Large intestine (tissue), 3 donors: ENCODE measurements around the gene MGLL. TPM values are rescaled to one million over a fixed set of nuclear protein-coding genes. Genes with fewer than 3 reads are reported as not detected.

Experiments
- DNase-seq, 2 donors: peaks; one replicate each; pipeline versions ENCODE4 v3.0.0 to v3.0.0-alpha.2; 2013
- H3K27ac ChIP-seq: one replicate; pipeline ENCODE4 v1.5.1; 2013; ENCODE audit warnings: low read length
- H3K27me3 ChIP-seq: 2 replicates; pipeline ENCODE4 v1.6.1; 2013; ENCODE audit warnings: low read length; ENCODE audit not compliant: control insufficient read depth, insufficient read depth
- H3K36me3 ChIP-seq: 2 replicates; pipeline ENCODE4 v1.6.1; 2013; ENCODE audit warnings: low read length; ENCODE audit not compliant: control insufficient read depth, insufficient read depth
- H3K4me1 ChIP-seq: one replicate; pipeline ENCODE4 v1.6.1; 2013; ENCODE audit warnings: low read length; ENCODE audit not compliant: control insufficient read depth, insufficient read depth
- H3K4me3 ChIP-seq: one replicate; pipeline ENCODE4 v1.5.1; 2013; ENCODE audit warnings: low read length
- H3K9me3 ChIP-seq: one replicate; pipeline ENCODE4 v1.6.1; 2013; ENCODE audit warnings: mild to moderate bottlenecking, low read depth, low read length, moderate library complexity; ENCODE audit not compliant: control insufficient read depth
- WGBS: methylation state at CpG from one replicate; pipeline ENCODE4 v1.1.5; 2013; ENCODE audit warnings: low lambda C conversion rate; ENCODE audit not compliant: insufficient coverage; 5-methylcytosine and 5-hydroxymethylcytosine counted together
- polyA plus RNA-seq: library from polyadenylated mRNA; unstranded; fragments of 120-200 nt; gene quantifications from one replicate; pipeline ENCODE4 v1.2.1, GENCODE V29; 2013

Gene MGLL
- polyA plus RNA-seq, 1 donor: 22.8 TPM

DNA sequence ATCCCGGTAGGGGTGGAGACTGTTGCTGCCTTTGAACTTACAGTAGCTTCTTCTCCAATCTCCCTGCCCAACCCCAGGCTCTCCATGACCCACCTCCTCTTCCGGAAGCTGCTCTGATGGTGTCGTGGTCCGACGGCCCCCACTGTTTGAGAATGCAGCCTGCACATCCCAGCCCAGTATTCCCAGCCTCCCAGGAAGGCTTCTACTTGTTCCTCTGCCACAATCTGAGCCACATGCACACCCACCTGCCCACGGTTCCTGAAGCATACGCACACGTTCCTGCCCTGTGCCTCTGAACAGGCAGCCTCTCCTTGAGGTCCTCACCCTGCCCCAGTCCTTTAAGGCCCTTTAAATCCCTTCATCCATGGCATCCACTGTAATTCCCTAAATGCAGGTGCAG, 92.1 kb downstream of the MGLL start:
- H3K36me3 ChIP-seq: no peaks in the 10 kb centered on the region
- no peak for DNase-seq
- H3K27me3 ChIP-seq: no peaks in the 10 kb centered on the region
- WGBS: no CpG with 5 or more reads among the region's 8 CpGs
- no peaks in the 10 kb centered on the region for H3K9me3 ChIP-seq
- H3K4me3 ChIP-seq: no peak overlapping the region
- no peak overlapping the region for H3K27ac ChIP-seq
- H3K4me1 ChIP-seq: peaks cover 4% of the 10 kb centered on the region

DNA sequence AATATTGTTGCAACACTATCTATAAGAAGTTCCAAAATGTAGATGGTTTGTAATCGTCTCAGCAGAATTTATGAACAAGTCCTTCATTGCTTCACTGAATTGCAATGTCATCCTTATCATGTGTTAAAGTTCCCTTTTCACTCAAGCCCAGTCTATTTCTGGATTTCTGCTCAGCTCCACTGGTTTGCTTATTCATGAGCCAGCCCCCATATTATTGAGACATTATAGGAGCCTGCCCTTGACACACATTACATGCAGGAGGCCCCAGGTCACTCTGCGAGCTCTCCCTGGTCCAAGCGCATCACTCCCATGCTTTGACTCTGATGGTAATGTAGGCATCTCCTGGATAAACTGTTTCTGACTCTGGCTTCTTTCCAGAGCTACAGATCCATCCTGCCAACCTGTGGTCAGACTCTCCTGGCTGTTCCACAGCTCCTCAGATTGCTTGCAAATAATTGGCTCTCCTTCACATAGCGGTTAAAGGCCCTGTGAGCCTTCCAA, 92.7 kb downstream of the MGLL start:
- peaks cover 3% of the 10 kb centered on the region for H3K4me1 ChIP-seq
- no peak overlapping the region for H3K4me3 ChIP-seq
- H3K9me3 ChIP-seq: no peaks in the 10 kb centered on the region
- DNase-seq: no peak
- H3K27me3 ChIP-seq: no peaks in the 10 kb centered on the region
- no peaks in the 10 kb centered on the region for H3K36me3 ChIP-seq
- WGBS: no CpG with 5 or more reads among the region's 4 CpGs
- no peak overlapping the region for H3K27ac ChIP-seq

DNA sequence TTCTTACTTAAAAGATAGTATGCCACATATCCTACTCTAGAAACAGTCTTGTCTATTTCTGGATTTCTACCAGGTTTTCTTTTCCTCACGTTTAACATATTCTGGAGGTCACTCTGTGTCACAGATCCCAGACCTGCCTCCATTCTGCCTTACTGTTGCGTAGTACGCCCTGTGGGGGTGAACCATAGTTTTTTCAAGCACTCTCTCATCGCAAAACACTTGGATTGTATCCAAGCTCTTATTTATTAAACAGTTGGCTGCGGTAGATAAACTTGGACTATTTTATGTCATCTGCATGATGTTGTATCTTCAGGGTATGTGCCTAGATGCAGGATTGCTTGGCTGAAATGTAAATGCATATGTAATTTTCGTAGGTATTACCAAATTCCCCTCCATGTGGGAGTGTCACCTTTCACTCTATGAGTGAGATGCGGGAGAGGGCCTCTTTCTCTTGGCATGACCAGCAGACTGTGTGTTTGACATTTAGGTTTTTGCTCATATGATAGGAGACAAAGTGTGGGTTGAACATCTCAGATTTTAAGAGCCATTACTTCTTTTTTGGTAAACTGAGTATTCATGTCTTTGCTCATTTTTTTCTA, 93.8 kb downstream of the MGLL start:
- H3K27me3 ChIP-seq: no peaks in the 10 kb centered on the region
- no peaks in the 10 kb centered on the region for H3K4me1 ChIP-seq
- no peak overlapping the region for H3K4me3 ChIP-seq
- no peaks in the 10 kb centered on the region for H3K9me3 ChIP-seq
- no peak overlapping the region for H3K27ac ChIP-seq
- WGBS: no CpG with 5 or more reads among the region's 7 CpGs
- no peak for DNase-seq
- H3K36me3 ChIP-seq: no peaks in the 10 kb centered on the region

DNA sequence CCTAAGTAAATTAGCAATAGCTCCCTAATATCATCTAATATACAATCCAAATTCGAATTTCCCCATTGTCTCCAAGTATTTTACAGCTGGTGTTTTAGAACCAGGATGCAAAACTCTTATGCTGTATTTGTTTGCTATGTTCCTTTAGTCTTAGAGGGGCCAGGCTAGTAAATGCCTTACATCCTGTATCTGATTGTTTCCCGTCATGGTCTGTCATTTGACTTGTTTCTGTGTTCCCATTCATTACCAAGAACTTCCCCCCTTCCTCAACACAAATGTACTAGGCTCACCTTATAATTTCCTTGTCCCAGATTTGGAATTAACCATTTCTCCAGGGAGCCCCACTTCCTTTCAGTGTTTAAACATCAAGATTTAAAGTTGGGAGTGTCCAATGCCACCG, 95.4 kb downstream of the MGLL start:
- Histone ChIP-seq H3K27ac (no peak overlapping the region), H3K27me3 (no peaks in the 10 kb centered on the region), H3K4me3 (no peak overlapping the region), H3K36me3 (no peaks in the 10 kb centered on the region), H3K9me3 (no peaks in the 10 kb centered on the region), H3K4me1 (peaks cover 9% of the 10 kb centered on the region)
- DNase-seq: no peak
- WGBS: 82% methylated on average over 3 of the region's 3 CpGs

DNA sequence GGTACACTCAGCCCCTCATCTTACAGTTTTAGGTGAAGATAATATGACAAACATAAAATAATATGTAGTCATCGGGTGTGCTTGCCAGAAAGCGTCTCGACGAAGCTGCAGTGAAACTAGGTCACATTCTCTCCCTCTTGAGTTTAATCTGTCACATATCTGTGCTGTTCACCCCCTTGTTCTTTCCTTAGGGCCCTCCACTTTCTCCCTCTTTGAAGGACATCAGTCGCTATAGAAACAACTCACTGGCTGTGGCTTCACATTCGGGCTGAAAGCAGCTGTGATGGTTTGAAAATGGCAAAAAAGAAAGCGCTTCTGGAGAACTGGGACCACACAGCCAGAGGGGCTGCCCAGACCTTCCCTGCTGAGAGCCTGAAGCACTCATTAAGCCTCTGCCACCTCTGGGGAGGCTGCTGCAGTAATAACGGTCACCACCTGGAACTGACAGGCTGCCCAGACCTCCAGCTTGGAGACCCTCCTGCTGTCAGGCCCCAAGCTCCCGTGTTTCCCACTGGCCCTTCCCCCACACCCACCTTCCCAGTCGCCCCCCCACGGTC, 99.2 kb downstream of the MGLL start:
- DNase-seq: no peak
- H3K4me3 ChIP-seq: no peak overlapping the region
- peaks cover 4% of the 10 kb centered on the region for H3K36me3 ChIP-seq
- no peaks in the 10 kb centered on the region for H3K9me3 ChIP-seq
- peak overlapping the region; percentile 38 for H3K27ac ChIP-seq
- H3K4me1 ChIP-seq: peaks cover 11% of the 10 kb centered on the region
- WGBS: no CpG with 5 or more reads among the region's 11 CpGs
- no peaks in the 10 kb centered on the region for H3K27me3 ChIP-seq

DNA sequence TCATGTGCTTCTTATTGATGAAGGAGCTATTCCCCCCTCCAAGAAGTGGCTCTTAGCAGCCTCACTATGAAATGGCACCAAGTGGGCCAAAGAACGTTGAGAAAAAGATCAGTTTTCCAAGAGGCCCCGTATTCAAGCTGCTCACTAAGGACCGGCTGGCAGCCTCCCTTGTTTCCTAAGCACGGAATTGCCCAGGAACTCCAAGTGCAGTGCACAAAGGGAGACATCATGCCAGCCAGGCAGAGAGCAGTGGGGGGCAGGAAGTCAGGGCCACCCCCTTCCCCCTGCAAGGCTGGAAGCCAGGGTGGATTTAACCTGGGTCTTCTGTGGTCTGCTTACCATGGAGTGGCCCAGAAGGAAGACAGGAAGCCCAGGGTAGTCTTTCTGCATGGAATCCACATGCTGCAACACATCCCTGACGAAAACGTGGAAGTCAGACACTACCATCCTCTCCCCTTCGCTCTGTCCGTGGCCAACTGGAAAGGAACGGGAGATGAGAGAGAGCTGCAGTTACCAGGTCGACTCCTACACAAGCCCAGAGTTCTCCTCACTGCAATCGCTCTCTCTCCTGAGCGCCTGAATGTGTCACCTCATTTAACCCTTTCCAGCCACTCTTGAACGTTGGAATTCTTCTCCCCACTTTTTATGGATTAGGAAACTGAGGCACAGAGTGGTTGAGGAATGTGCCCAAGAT, 100.1 kb downstream of the MGLL start:
- no peaks in the 10 kb centered on the region for H3K27me3 ChIP-seq
- no peak for DNase-seq
- H3K9me3 ChIP-seq: no peaks in the 10 kb centered on the region
- H3K4me3 ChIP-seq: no peak overlapping the region
- 60% methylated on average over 1 of the region's 13 CpGs for WGBS
- H3K4me1 ChIP-seq: peaks cover 11% of the 10 kb centered on the region
- H3K36me3 ChIP-seq: peaks cover 4% of the 10 kb centered on the region
- peak overlapping the region; percentile 38 for H3K27ac ChIP-seq

DNA sequence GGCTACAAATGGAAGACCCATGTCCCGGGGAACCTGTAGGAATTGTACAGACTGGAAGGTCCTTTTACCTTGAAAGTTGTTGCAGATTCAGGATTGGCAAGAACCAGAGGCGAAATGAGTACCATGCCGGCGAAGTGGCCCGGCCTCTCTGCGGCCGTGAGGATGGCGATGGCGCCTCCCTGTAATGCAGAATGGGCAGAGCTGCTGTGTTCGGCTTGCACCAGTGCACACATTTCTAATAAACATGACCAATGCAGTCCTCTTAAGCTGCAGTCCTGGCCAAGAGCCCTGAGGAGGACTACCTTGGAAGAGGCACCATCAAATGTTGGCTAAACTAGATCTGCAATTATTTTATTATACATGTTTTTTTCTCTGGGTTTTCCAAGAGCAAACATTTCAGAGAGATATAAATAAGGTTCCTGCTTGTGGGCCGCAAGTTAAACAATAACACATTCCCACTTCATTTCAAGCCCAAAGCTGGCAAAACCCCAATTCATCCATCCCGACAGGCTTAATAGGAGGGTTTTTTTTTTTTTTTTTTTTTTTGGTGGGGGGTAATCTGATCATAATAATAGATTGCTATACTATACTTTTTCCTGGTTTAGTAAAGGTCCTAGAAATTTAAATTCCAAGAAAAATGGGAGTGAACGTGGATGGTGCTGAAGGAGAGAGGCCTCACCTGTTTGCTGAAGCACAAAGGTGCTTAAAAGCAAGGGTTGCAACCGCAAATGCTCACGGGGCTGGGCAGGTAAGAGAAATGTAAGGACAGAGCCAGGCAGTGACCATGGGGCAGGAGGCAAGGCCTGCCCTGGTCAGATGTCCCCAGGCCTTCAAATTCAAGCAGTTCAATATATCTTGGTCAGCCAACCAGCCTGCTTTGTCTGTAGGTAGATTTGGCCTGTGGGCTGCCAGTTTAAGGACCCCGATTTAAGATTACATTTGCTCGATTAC, 101.1 kb downstream of the MGLL start:
- no peak overlapping the region for H3K27ac ChIP-seq
- no peak overlapping the region for H3K4me3 ChIP-seq
- DNase-seq: no peak
- H3K4me1 ChIP-seq: peaks cover 11% of the 10 kb centered on the region
- H3K27me3 ChIP-seq: no peaks in the 10 kb centered on the region
- peaks cover 4% of the 10 kb centered on the region for H3K36me3 ChIP-seq
- WGBS: no CpG with 5 or more reads among the region's 17 CpGs
- no peaks in the 10 kb centered on the region for H3K9me3 ChIP-seq

DNA sequence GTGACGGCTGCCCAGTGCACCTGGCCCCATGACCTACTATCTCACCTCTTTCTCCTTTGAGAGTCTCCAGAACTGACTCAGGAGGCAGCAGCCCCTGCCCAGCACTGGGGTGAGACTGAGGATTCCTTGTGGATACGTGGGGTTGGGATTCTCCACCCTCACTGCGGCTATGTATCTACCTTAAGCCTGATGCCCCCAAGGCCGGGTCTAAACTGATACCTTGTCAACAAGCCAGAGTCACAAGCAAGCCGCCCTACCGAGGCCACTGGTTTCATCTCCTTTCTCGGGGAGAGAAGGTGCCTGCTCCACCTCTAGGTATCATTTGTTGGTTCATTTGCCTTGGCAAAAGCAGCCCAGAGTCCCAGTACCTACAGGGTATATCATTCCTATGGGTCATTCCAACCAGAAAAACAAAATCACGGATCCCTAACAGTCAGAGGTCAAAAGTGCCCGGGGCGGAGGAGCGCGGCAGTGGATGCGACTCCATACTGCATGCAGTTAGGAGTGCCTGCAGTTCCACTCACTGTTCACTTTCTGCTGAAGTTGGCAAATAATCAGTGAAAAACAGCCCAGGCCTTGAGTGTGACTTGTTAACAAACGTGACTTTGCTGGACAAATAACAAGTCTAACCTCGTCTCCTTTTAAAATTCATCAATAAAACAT, 102.0 kb downstream of the MGLL start:
- peaks cover 3% of the 10 kb centered on the region for H3K27me3 ChIP-seq
- no CpG with 5 or more reads among the region's 15 CpGs for WGBS
- H3K27ac ChIP-seq: no peak overlapping the region
- no peak overlapping the region for H3K4me3 ChIP-seq
- H3K36me3 ChIP-seq: peaks cover 4% of the 10 kb centered on the region
- H3K9me3 ChIP-seq: no peaks in the 10 kb centered on the region
- DNase-seq: no peak
- peaks cover 11% of the 10 kb centered on the region for H3K4me1 ChIP-seq

DNA sequence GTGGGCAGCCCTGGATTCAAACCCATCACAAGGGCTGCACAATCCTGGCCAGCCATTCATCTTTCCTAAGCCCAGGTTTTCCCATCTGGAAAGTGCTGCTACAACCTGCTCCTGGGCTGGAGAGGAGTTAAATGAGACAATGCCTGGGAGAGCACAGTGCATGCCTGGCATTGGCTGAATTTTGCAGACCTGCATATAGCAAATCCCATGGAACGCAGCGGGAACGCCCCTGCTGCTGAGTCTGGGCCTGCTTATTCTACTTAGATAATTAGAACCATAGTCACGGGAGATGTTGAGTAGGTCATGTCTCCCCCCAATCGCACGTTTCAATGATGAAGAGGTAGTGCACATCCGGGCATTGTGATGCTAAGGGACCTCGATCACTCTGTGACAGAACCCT, 102.9 kb downstream of the MGLL start:
- Histone ChIP-seq H3K36me3 (peaks cover 4% of the 10 kb centered on the region), H3K4me3 (no peak overlapping the region), H3K27ac (no peak overlapping the region), H3K27me3 (peaks cover 3% of the 10 kb centered on the region), H3K4me1 (peaks cover 11% of the 10 kb centered on the region), H3K9me3 (no peaks in the 10 kb centered on the region)
- no peak for DNase-seq
- no CpG with 5 or more reads among the region's 8 CpGs for WGBS

DNA sequence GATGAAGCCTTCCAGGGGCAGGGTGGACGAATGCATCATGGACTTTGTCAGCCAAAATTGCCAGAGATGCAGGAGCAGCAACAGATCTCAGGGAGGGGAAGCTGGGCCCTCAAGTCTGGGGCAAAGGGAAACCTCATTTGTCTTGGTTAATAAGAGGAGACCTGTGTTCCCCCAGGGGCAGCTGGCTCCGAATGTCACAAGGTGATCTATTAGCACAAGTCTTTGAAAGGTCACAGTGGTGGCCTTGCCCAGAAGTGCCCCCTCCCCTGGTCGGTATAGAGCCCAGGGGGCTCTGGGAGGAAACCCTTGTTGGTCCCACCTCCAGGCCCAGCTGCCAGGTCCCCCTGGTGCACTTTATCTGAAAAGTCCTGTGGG, 103.4 kb downstream of the MGLL start:
- Histone ChIP-seq H3K4me3 (no peak overlapping the region), H3K4me1 (peaks cover 11% of the 10 kb centered on the region), H3K27me3 (peaks cover 3% of the 10 kb centered on the region), H3K9me3 (no peaks in the 10 kb centered on the region), H3K36me3 (peaks cover 4% of the 10 kb centered on the region), H3K27ac (no peak overlapping the region)
- whole genome bisulfite sequencing: no CpG with 5 or more reads among the region's 3 CpGs
- DNase-seq: no peak
